Muscle of arm (tissue), 12 donors: Measurements from ENCODE around the gene EHD4. TPM values are rescaled to one million over a fixed set of nuclear protein-coding genes. Genes with fewer than 3 reads are reported as not detected.

Experiments
- DNase-seq: peaks from one replicate; pipeline ENCODE4 v3.0.0-alpha.2; 2013
- polyA plus RNA-seq, 12 donors: library from polyadenylated mRNA; unstranded; fragments of 120-200 nt; gene quantifications; one replicate each; pipeline ENCODE4 v1.2.1, GENCODE V29; 2013; ENCODE audit not compliant: insufficient read length in 12 of 12

The EHD4 gene
- polyA plus RNA-seq, 12 donors = 18.2 to 43.9 (median 30.3) TPM; not detected in 1

- DNase-seq = no peak
Measured at GRCh38 chr15:41866263-41866703, 106.1 kb downstream of the EHD4 start.

DNA sequence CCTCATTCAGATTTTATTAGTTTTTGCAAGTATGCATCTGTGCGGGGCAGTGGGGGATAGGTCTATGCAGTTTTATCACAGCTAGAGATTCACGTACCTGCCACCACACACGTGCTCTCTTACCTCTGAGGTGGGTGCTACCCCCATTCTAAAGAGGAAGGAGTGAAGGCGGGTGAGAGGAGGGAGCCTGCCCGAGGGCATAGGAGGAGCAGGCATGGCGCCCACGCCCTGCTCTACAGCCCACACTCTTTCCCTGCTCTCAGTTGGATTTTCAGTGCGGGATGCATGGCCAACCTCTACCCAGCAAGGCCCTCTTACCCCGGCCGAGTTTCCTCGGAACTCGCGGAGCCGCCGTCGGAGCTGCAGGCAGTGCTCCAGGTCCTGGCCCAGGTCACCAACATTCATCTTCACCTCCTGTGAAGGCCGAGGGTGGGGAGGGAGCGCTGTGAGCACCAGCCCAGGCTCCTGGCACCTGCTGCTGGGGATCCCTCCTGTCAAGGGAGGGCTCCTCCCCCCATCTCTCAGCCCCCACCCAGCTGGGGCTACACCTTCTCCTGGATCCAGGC, 106.8 kb downstream of the EHD4 start:
- DNase-seq = no peak

DNA sequence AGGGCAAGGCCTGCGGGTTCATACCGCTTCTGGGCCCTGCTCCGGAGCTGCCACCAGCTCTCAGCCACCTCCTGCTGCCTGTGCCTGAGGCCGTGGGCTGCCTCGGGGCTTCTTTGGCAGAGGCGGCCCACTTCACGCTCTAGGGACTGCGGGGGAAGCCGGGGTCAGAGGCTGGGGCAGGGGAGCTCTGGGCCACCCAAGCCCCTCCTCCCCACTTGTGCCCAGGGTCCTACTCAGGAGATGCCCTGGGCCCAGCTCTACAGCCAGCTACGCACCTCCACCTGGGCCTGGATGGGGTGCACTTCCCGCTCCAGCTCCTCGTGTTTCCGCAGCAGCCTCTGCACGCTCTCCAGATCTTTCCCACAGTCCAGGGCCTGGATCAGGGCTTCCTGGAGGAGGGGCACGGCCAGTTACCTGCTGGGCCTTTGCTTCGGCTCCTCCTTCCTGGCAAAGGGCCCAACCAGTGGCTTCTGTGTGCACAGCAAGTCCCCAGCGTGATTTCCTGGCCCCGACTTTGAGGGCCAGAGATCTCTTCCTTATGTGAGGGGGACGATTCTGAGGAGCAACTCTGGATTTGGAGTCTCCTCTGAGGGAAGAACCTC, 109.7 kb downstream of the EHD4 start:
- DNase-seq = no peak

DNA sequence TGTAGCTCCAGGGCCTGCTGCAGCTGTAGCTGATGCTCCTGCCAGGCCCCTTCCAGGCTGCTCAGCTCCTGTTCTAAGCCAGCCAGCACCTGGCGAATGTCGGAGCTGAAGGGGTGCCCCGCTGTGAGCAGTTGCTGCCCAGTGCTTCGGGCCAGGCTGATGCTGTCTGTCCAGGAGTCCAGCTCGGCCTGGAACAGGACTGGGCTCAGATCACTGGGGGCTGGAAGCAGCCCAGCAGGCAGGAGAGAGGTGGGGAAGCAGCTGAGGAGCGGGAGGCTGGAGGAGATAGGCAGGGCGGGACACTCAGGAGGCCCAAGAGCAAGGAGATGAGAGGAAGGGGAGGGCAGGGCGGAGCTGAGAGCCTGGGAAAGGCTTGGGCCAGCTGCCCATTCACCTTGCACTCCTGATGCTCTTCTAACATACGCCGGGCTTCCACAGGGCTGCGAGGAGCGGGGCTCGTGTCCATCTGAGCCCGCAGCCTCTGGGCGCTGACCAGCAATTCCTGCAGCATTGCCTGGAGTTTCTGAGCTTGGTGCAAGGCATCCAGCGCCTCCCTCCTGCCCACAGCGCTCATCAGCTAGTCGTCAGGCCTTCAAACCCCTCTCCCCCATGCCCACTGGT, 110.5 kb downstream of the EHD4 start:
- DNase-seq = no peak

DNA sequence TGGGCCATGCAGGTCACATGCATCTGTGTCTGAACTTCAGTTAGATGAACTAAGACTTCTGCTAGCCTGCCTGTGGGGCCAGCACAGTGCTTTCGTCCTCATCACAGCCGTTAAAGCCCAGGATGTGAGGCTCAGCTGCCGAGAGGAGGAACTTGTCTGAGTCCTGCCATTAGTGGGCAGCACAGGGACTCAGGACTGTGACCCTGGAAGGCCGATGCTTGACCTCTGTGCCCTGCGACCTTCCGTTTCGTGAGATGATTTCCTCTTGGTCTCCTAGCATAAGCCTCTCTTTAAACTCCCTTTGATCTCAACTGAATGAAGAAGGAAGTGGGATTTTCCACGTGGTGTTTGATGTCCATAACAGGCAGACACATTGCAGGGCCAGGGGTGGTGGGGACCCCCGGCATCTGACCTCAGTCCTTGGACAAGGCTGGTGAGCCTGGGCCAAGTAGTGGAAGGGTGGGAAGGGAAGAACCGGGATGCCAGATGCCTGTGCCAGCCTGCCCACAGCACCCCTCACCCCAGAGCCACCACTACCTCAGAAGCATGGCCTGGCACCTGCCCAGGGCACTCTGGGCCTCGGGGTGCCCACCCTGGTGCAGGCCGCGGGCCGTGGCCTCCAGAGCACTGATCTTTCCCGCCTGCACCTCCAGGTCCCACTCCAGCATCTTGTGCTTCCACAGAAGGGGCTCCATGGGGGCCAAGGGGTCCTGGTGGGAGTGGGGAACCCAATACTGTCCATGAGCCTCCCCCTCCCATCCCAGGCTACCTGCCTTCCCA, 112.1 kb downstream of the EHD4 start:
- DNase-seq = no peak

DNA sequence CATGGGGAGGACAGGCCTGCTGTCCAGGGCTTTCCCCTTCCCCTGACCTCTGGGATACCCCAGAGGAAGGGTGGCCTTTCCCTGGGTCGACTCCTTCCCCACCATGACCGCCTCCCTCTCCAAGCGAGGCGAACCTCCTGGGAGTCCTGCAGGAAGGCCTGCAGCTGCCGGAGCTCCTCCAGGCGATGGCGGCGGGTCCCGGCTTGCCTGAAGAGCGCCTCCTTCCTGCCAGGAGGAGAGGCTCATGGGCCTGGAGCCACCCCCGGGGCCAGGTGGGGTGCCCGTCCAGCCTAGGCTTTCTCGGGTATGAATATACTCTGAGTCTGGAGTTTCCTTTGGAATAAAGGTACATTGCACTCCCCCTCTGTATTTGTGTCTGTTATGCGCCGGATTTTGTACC, 113.6 kb downstream of the EHD4 start:
- no peak for DNase-seq

DNA sequence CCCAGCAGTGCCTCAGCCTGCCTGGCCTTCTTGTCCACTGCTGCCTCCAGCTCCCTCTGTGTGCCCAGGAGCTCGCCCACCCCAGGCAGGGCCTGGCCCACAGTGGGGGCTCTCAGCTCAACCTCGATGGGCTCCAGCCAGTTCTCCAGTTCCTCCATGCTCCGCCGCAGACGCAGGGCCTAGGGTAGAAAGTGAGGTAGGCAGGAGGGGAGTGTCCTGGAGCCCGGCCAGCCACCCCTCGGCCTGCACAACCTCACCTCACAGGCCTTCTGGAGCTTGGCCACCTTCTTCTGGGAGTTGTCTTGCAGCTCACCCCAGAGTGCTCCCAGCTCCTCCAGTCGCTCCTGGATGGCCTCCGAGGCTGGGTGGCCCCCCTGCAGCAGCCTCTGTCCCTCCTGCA, 115.0 kb downstream of the EHD4 start:
- DNase-seq = no peak

DNA sequence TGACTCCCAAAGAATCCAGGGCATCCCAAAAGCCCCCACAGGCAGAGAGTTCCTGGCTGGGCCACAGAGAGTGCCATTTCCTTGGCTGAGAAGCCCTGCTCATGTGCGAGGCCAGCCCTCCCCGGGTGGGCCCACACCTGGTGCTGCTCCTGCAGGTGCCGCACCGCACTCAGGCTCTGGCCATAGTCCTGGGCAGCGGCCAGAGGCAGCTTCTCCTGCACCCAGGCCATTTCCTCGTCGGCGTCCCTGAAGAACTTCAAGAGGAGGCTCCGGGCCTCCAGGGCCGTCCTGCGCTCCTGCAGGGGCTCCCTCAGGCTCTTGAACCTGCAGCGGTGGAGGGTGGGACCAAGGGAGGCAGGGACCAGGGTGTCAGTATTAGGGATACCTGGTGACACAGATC, 115.6 kb downstream of the EHD4 start:
- no peak for DNase-seq

- no peak for DNase-seq
Measured at GRCh38 chr15:41856262-41856661, 116.1 kb downstream of the EHD4 start.

GRCh38 chr15:41855261-41855961, 116.9 kb downstream of the EHD4 start:
- DNase-seq = peak; percentile 58

- no peak for DNase-seq
Measured at GRCh38 chr15:41854443-41854842, 117.9 kb downstream of the EHD4 start.

- peak; percentile 18 for DNase-seq
Measured at GRCh38 chr15:41853831-41854230, 118.5 kb downstream of the EHD4 start.

GRCh38 chr15:41852736-41853590, 119.4 kb downstream of the EHD4 start:
- no peak for DNase-seq

- DNase-seq = no peak
Measured at GRCh38 chr15:41851755-41852370, 120.5 kb downstream of the EHD4 start.

GRCh38 chr15:41851167-41851523, 121.2 kb downstream of the EHD4 start:
- no peak for DNase-seq

GRCh38 chr15:41850482-41851166, 121.7 kb downstream of the EHD4 start:
- DNase-seq = no peak

DNA sequence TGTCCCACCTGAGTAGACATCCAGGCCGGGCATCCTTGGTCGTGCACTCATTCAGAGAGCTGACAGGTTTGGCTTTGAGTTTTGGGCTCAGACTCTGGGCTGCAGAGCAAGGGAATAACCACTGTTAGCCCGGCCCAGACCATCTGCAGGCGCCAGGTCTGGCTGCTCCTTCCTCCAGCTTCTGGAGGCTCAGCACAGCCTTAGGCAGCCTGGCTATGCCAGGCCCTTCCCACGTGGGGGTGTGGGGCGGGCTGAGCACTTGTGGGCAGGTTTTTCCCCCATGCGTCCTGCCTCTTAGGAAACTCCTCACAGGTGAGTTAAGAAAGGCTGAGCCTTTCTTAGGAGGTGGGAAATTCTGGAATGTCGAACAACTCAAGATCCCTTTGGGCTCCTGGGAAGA, 122.5 kb downstream of the EHD4 start:
- no peak for DNase-seq

- DNase-seq = no peak
Measured at GRCh38 chr15:41849204-41849603, 123.2 kb downstream of the EHD4 start.

- DNase-seq = no peak
Measured at GRCh38 chr15:41848631-41849030, 123.7 kb downstream of the EHD4 start.

DNA sequence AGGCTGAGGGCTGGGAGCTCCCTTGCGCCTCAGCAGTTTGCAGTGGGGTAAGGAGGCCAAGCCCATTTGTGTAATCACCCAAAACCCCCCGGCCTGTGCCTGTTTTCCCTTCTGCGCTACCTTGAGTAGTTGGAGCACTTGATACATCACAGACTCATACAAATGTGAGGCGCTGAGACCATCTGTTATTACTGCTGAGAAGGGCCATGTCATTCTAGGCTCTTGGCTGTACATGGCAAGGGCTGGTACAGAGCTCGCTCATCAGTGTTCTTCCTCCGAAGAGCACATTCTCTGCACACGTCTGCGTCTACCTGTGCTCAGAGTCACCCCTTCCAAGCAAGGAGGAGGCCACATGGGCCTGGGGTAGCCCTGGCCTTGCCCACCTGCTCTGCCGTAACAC, 124.4 kb downstream of the EHD4 start:
- no peak for DNase-seq
